Kidney capillary endothelial cell (primary cell): Measurements from ENCODE around the gene ITGA1.

Source experiments
- DNase-seq: peaks from one replicate; pipeline ENCODE4 v3.0.0-alpha.2; 2018; ENCODE audit warnings: low spot score

ITGA1 gene

DNA sequence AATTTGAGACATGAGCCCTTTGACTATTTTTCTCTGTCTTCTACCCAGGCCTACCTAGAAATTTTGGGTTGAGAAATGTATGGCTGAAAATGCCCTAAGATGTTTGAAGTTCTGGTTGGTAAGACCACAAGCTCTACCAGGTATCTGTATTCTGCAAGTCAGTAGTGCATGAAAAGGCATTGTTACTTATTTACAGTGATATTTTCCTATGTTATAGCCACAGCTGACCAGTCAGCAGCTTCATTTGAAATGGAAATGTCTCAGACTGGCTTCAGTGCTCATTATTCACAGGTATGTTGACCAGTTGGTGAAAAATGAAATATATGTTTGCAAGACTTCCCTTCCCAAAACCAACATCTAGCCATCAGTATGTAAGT is 109.5 kb downstream of the ITGA1 start:
- DNase-seq, result no peak

DNA sequence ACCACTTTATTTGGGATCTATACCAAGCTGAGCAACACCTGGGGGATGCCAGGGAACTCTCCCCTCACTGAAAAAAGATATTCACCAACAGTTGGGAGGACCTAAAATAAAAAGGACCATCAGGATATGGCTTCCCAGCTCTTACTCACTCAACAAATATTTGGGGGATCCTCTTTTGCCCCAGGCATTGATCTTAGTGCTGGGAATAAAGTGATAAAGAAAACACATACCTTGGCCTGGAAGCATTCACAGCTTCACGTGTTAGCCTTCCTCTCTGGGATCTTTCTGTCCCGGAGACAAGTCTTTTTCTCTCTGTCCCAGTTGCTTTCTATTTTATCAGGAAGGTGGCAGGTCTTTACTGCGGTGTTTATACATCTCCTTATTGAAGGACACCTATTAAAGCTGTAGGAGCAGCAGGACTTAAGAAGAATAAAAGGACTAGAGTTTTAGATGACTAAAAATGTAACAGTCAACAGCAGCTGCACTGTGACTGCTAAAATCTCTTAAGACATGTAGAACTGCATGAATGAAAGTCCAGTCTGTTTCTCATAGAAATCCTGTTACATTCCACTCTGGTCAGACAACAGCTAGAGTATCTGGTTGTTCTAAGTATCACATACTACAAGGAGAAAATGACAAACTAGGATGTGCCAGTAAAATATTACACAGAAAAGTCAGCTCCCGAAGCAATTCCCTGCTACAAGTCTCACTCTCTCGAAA is 111.4 kb downstream of the ITGA1 start:
- no peak for DNase-seq

DNA sequence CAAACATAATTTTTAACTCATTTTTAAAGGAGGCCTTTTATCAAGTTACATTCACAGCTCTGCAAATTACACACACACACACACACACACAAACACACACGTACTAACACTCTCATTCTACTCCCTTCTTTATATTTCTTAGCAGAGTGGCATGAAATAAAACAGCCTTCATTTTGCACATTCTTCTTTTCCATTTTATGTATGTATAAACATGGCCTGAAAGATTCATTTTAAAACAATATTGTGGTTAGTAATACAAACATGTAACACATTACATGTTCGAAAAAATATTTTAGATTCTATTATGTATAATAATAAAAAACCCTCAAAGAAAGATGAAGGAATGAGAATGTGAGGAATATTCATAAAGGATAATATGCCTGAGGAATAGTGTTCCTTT is 115.4 kb downstream of the ITGA1 start:
- no peak for DNase-seq

DNA sequence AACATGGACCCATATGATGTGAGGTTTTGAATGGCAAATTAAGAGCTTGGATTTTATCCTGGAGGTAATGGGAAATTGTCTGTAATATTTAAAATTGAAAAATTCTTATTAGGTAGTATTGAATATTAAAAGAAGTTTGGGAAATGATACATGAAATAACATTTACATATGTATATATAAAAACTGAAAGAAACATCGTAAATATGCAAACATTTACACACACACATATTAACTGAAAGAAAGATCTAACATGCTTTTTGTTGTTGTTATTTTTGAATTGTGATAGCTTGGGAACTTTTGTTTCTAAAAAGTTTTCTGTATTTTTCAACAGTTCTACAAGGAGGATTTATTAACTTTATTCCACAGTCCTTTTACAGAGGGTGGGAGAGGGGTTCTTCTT is 118.6 kb downstream of the ITGA1 start:
- no peak for DNase-seq

DNA sequence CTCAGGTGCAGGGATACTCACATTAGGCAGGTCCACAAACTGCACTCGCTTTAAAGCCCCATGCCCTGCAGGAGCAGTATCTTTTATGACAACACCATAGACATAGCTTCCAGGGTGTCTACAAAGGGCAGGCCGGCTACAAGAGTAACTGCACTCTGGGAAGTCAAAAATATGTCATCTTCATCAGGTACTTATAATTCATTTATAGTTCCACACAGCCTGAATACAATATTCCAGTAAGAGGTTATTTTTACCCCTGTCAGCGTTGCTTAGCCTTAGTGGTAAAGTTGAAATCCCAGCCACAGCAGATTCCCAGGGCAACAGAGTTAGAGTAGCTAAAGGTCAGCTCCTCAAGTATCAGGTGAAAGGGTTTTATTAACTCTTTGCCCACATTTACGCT is 119.1 kb downstream of the ITGA1 start:
- DNase-seq, result no peak

DNA sequence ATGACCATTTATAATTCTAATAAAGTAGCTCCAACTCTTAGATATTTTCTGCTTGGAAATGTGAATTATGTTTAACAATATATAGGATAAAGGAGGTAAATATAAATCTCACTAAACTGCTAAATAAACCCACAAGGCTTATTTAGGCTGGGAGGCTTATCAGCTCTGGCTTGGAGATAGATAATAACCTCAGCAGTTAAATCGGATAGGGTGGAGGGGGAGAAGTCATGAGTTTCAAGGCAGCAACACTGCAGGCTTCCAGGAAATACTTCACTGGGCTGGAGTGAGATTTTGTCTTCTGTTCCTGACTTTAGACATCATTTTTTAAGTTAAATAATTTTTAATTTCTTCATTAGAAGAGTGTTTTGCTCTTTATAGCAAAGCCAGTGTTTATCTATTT is 121.5 kb downstream of the ITGA1 start:
- DNase-seq, result no peak

DNA sequence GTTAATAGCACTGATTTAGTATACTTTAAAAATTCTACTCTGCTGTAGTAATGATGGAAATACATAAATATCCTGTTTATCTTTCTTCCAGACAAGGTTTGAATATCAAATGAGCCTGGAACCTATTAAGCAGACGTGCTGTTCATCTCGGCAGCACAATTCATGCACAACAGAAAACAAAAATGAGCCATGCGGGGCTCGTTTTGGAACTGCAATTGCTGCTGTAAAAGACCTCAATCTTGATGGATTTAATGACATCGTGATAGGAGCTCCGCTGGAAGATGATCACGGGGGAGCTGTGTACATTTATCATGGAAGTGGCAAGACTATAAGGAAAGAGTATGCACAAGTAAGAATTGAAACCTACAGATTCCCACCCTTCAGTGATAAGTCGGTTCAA is 122.4 kb downstream of the ITGA1 start:
- DNase-seq, result no peak

DNA sequence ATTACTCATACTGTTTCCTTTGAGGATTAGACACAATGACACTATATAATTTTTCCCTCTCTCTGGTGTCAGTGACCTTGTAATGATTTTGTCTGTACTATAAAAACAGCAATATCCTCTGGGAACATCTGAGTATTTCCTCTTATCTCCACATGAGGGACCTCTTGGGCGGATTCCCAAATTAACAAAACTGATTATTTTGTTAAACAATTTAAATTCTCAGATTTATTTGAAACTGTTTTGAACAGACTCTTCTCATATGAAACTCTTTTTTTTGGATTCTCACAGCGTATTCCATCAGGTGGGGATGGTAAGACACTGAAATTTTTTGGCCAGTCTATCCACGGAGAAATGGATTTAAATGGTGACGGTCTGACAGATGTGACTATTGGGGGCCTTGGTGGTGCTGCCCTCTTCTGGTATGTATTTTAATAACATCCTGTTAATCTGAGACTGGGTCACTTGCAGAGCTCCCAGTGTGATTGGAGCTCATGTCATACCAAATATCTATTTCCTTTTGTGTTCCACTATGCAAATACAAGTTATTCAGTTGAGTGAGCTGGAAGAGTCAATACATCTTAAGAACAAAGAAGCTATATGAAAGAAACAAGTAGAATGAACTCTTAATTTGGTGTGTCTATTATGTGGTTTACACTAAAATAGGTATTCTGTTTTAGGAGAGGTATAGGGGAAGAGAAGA is 127.6 kb downstream of the ITGA1 start:
- DNase-seq, result peak; percentile 79

DNA sequence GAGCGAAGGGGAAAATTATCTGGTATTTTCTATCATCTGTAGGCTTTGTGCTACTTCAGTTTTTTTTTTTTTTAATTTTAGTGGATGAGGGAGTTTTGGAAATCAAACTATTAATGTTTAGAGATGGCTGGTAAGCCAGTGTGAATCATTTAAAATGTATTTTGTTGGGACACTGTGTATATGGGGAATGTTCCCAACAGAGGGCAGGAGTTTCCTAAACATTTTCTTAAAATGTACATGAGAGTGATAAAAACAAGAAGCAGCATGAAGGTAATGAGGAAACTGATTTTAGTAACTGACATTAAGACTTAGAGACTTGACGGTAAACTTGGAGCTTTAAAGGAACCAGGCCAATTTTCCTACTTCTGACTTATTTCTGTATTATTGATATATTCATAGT is 133.2 kb downstream of the ITGA1 start:
- DNase-seq, result no peak

DNA sequence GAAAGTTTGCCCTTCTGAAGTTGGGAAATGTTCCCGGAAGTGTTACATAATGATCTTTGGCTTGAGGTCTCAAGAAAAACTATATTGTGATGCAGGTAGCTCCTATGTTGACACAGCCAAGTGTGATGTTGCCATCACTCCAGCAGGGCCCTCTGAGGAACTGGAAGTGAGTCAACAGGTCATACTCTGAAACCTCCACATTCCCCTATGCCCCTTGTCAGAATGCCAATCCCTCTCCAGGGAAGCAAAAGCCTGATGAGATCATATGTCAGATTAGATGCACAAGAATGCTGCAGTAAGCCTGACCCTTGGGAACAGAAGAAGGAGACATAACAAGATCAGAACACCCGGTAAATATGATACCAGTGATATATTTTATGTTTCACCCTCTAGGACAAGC is 134.7 kb downstream of the ITGA1 start:
- peak; percentile 69 for DNase-seq

DNA sequence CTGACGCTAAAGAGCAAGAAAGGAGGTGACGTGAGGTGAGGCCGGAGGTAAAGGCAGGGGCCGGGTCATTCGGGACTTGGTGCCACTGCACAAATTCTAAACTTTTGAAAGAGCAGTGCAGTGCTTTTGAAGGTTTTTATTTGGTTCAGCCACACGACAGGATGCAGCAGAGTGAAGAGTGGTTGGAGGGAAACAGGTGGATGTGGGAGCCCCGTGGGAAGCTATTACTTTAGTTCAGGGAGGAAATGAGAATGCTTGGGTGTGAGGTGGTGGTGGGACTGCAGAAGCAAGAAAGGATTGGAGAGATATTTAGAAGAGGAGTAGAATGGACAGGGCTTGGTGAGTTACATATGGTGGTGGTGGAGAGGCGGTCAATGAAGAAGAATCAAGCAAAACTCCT is 136.7 kb downstream of the ITGA1 start:
- no peak for DNase-seq

DNA sequence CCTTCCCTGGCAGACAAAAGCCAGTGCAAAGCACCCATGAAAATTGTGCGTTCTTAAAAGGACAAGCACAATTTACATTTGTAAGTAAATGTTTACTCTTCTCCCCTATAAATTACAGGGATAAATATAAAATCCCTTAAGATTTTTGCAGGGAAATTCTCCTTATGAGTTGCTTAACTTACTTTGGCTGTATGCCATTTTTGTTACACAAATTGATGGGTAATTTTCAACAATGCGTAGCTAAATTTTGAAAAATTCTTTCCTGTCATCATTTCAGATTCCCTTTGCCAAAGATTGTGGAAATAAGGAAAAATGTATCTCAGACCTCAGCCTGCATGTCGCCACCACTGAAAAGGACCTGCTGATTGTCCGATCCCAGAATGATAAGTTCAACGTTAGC is 137.3 kb downstream of the ITGA1 start:
- no peak for DNase-seq

DNA sequence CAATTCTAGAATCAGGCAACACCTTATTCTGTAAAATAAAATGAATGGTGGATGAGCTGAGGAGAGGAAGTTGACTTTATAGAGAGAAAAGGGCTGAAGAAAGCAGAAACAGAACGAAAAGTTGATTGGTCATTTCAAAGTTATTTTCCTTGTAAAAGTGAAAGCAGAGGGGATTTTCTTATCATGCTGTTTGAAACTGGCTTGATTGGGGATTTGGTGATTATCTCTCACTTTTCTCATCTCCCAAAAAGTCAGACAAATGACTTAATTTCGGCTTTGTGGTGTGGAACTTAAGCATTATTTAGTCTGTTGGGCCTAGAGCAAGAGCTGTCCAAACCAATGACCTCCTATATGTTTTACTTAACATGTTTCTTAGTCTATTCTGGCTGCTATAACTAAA is 141.0 kb downstream of the ITGA1 start:
- no peak for DNase-seq

DNA sequence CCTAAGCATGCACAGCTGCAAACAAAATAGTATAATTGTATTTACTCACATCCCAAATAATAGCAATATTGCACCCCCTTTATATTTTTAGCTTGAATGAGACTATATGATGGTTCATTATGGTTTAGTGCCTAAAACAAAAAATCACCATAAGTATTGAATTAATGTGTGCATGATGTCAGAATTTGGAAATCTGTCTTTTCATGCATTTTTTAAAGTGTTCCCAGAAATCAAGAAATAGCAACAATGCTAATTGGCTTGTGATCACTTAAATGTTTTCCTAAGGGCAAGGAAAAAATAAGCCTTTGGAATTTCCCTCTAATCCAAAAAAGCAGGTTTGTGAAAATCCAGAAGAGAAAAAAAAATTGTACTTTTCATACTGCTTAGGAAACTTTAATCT is 150.5 kb downstream of the ITGA1 start:
- DNase-seq, result no peak

DNA sequence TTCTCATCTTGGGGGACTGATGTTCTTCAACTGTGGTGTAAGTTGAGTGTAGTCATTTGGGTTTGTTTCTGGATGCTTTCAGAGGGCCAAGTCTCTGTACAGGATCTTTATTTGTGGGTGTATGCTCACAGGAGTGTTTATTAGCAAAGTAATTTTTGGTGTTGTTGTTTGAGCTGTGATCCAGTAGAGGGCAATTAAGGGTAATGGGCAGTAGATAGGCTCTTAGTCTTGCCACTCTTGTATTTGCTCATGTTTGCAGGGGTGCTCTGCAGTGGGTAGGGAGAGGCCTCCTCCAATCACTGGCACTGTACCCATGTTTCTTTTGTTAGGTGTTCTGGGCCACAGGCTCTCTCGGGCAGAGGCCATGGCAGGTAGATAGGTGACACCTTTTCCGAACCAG is 155.6 kb downstream of the ITGA1 start:
- no peak for DNase-seq

DNA sequence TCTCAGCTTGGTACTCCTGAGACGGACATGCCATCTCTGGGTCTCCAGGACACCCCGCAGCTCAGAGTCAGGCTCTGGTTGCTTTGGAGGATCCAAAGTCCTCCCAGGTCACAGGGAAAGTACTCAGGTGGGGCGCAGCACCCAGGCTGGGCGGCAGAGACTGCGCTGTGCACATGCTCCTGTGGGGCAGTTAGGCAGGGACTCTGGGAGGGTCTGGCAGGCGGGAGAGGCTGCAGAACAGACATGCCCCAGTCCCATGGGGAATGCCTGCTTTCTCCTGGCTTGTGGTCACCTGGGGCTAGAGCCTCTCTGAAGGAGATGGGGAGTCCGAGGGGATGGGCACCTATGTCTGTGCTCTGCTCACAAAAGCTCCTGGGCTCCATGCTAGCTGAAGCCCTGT is 156.1 kb downstream of the ITGA1 start:
- no peak for DNase-seq

DNA sequence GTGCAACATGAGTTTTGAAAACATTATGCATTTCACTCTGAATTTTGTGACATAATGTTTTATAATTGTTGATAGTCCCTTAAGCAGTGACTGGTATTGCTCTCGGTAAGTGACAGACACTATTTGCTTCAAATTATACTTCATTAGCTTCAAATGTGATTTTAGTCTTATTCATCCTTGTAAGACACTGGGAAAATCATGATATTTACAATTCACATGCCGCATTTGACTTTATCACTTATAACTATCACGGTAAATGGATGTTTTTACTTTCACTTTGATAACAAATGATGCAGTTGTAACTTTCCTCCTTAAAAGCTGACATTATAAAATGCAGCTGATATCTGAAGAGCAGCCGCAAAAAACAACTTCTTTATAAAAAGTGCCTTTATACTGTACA is 157.3 kb downstream of the ITGA1 start:
- DNase-seq, result no peak

DNA sequence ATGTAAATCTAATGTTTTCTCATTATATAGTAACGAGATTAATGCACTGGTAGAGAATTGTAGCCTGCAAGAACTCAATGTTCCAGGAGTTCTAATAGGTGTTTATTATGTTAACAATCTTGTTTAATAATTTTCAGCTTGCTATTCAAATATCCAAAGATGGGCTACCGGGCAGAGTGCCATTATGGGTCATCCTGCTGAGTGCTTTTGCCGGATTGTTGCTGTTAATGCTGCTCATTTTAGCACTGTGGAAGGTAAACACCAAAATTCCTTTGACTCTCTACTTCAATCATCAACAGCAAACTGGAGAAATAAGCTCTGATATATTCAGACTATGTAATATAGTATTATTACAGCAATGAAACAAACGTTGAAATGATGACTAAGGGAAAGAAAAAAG is 159.5 kb downstream of the ITGA1 start:
- no peak for DNase-seq

DNA sequence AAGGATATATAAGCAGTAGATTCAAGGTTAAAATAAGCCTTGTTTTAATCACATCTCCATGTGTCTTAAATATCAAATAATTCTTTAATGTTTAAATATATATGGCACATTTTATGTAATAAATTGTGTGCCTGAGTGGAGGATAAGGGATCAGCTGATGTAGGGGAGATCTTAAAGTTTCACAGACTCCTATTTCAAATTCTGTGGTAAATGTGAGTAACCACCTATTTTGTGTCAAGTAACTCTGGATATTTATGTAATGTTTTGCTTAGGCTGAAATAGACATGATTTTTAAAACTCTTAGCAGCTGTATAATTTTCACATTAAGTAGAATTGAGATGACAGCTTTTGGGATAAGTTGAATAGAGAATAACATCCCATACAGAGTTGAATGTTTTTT is 160.1 kb downstream of the ITGA1 start:
- no peak for DNase-seq

DNA sequence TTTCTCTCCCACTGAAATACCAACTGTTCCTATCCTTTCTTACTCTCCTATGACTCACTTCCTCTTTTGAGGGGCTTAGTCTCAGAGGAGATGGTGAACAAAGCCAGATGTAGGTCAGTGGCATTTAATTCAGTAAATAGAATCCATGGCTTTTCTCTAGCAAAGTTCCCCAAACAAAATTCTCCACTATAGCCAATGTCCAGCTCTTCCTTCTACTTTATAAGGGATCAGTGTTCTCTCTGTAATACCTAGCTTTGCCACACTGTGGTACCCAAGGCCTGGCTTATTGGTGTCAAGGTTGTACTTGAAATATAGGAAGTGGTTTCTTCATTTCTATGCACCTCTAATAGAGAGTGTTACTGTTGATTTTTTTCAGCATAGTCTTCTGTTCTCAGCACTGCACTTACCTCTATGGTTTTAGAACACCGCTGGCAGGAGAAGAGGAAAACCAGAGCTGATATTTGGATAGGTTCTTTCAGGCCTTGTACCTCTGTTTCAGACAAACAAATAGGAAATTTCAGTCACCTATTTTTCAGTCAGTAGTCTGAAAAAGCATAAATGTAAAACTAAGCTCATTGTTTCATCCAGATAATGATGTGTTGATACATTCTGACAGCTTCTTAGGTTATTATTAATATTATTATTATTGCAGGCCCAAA is 160.8 kb downstream of the ITGA1 start:
- DNase-seq, result peak; percentile 84

DNA sequence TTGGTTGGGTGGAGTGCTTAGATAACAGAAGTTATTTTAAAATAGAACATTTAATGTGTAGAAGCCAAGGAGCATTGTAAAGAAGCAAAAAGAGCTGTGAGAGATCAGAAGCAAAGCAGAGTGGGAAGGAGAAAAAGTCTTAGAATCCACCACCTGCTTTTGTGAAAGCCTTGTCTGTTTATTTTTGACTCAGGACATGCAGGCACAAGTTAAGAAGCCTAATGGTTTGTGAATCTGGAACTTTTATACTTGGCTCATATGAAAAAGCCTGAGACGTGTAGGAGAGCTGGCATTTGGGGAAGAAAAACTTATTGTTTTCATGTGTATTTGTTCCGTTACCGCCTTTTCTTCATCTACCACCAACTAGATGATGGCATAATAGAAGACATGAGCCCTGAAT is 163.0 kb downstream of the ITGA1 start:
- no peak for DNase-seq

DNA sequence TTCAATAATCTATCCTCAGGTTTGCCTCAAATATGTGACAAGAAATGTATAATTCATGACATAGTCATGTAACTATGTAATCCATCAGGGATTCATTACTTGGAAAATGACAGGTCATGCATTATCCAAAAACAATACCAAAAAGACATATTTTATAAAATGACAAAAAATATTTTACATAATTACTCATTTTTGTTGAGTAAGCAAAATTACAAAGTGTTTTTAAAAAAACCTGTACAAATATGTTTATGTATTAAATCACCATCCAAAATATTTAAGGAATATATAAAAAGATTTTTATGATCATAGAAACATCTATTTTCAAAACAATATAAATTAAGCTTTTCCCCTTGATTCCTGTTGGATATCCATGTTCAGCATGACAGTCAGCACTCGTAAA is 164.8 kb downstream of the ITGA1 start:
- DNase-seq, result no peak

DNA sequence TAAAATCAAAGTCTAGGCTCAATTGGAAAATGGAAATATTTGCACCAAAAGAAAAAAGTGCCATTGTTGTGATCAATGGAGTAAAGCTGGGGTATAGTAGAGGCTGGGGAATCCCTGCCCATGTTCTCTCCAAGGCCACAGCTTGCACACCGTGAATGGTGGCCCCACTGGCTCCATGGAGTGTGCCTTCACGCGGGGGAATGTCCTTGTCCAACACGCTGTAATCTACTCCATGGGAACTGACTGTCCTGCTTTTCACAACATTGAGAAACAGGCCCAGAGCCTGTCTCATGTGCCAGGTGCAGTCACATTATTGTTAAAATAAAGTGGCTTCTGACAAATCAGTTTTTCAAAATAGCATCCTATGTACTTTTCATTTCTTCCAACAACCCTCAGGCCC is 168.3 kb downstream of the ITGA1 start:
- no peak for DNase-seq
